Type B pancreatic cell (in vitro differentiated cells): Measurements from ENCODE around the gene CRLF1. TPM values are rescaled to one million over a fixed set of nuclear protein-coding genes. Genes with fewer than 3 reads are reported as not detected.

Experiments used
- DNase-seq: peaks from one replicate; pipeline ENCODE4 v3.0.0; 2021; ENCODE audit warnings: mixed read lengths; ENCODE audit not compliant: unreplicated experiment; ENCODE audit errors: extremely low spot score
- H3K27ac Mint-ChIP-seq: 2 replicates; pipeline ENCODE4 v1.8.0; 2021; ENCODE audit warnings: mild to moderate bottlenecking, mixed read lengths
- H3K27me3 Mint-ChIP-seq: 2 replicates; pipeline ENCODE4 v1.8.0; 2021; ENCODE audit warnings: mixed read lengths
- H3K36me3 Mint-ChIP-seq: 2 replicates; pipeline ENCODE4 v1.8.0; 2021; ENCODE audit warnings: mixed read lengths
- H3K4me1 Mint-ChIP-seq: one replicate; pipeline ENCODE4 v1.8.0; 2021; ENCODE audit warnings: mixed read lengths; ENCODE audit not compliant: unreplicated experiment
- H3K4me3 Mint-ChIP-seq: 2 replicates; pipeline ENCODE4 v1.8.0; 2021; ENCODE audit warnings: mild to moderate bottlenecking, mixed read lengths
- H3K9me3 Mint-ChIP-seq: 2 replicates; pipeline ENCODE4 v1.8.0; 2021; ENCODE audit warnings: mixed read lengths
- CTCF ChIP-seq: fragments of 200-600 bp; sonication (generic); conservative IDR thresholded peaks from 2 replicates; pipeline ENCODE4 v1.5.0; 2021; ENCODE audit warnings: antibody characterized with exemption, mild to moderate bottlenecking
- total RNA-seq: library from RNA; stranded (reverse); gene quantifications from 2 replicates; pipeline ENCODE4 v1.2.1, GENCODE V29; 2021; ENCODE audit warnings: low replicate concordance

CRLF1 gene
- total RNA-seq, 1 donor from 2014 or later: 7.8 TPM

GRCh38 chr19:18612772-18613588 lies 6.4 kb upstream of the CRLF1 start, which contains the start of gene TMEM59L:
Gene TMEM59L, plus strand, starts transcription at chr19:18612870. Its CDS starts 89 bp downstream, at chr19:18612959.
- Mint-ChIP-seq H3K4me1 (peaks cover 17% of the 10 kb centered on the region), H3K27ac (peak within 1 kb of the TSS; percentile 36), H3K27me3 (peaks cover 75% of the 10 kb centered on the region), H3K36me3 (peaks cover 3% of the 10 kb centered on the region), H3K9me3 (peaks cover 5% of the 10 kb centered on the region), H3K4me3 (peak within 1 kb of the TSS; percentile 86)
- no peak for DNase-seq
- no peak for TF ChIP-seq CTCF

DNA sequence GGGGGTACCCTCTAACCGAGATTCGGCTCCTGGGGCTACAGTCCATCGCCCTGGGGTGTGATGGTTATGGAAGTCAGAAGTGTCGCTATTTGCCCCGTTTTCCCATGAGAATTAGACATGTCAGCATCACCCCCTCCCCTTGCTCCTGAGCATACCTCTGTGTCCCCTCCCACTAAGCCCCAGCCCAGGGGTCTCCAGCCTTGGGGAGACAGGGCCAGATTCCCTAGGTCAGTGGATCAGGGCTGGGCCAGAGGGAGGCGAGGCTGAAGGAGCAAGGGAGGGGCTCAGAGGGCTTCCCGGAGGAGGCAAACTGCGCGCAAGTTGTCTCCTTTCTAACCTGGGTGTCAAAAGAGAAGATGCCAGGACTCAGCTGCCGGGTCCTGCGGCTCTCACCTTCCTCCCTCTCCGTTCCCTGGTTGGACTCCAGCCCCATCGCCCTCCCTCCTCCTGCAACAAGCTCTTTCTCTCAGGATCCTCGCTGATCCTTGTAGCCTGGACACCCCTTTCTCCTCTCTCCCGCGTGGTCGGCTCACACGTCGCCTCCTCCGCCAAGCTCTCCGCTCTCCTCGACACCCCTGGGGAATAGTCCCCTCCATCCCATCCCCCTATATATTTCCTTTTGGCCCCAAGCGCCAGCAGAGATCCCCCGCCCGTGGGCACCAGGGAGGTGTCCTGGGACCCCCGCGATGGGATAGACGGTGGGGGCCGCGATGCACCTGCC lies 5.6 kb upstream of the CRLF1 start:
- no peak for TF ChIP-seq CTCF
- Mint-ChIP-seq H3K36me3 (peaks cover 3% of the 10 kb centered on the region), H3K9me3 (no peaks in the 10 kb centered on the region), H3K27ac (peak overlapping the region; percentile 36), H3K4me3 (peak overlapping the region; percentile 86), H3K27me3 (peaks cover 79% of the 10 kb centered on the region), H3K4me1 (peaks cover 17% of the 10 kb centered on the region)
- no peak for DNase-seq

DNA sequence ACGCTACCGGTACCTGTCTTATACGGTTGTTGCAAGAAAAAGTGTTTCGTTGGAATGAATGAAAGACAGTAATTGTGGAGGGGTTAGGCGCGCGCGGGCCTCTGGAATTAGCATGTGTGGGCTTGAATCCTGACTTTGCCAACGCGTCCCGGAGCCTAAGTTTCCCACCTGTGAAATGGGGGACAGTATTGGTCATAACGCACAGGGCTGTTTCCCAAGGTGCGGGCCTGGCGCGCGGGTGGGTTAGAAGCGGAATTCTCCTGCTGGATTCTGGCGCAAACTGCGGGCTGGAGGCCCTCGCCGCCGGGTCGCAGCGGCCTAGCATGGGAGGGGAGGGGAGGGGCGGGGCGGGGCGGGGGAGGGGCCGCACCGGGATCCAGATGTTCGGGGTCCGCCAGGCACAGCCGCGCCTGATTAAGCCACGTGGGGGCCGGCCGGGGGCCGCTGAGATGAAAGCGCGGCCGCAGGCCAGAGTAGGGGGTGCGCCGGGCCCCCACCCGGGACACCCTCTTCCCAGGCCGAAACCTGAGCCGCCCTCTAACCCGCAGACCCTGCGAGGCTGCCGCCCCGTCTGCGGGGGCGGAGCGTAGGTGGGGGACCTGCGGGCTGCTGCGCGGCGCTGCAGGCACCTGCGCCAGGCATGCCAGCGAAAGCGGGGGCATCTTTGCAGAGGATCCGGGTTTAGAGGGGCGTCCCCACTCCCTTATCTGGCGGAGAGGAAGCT lies 4.9 kb upstream of the CRLF1 start:
- H3K36me3 Mint-ChIP-seq: peaks cover 3% of the 10 kb centered on the region
- TF ChIP-seq CTCF: no peak
- peaks cover 17% of the 10 kb centered on the region for H3K4me1 Mint-ChIP-seq
- peak overlapping the region; percentile 37 for H3K27ac Mint-ChIP-seq
- DNase-seq: no peak
- peaks cover 83% of the 10 kb centered on the region for H3K27me3 Mint-ChIP-seq
- no peaks in the 10 kb centered on the region for H3K9me3 Mint-ChIP-seq
- peak overlapping the region; percentile 81 for H3K4me3 Mint-ChIP-seq

- no peaks in the 10 kb centered on the region for H3K9me3 Mint-ChIP-seq
Measured at GRCh38 chr19:18610556-18611326, 4.1 kb upstream of the CRLF1 start.

More at GRCh38 chr19:18610556-18611326, 4.1 kb upstream of the CRLF1 start:
- no peak for TF ChIP-seq CTCF
- DNase-seq: no peak
- H3K27me3 Mint-ChIP-seq: peaks cover 79% of the 10 kb centered on the region
- peaks cover 17% of the 10 kb centered on the region for H3K4me1 Mint-ChIP-seq
- H3K27ac Mint-ChIP-seq: peak overlapping the region; percentile 37
- H3K4me3 Mint-ChIP-seq: peak overlapping the region; percentile 81
- H3K36me3 Mint-ChIP-seq: peaks cover 3% of the 10 kb centered on the region
